ENCODE measurements around the gene TOX3.

The TOX3 gene

GRCh38 chr16:52433643-52434042 lies 113.3 kb downstream of the TOX3 start:
- intact Hi-C loops (cut with DNase I): no loop called here
- DNase-seq: no peak

- intact Hi-C loops (cut with DNase I): no loop called here
- DNase-seq: no peak
Measured at GRCh38 chr16:52424591-52424990, 122.4 kb downstream of the TOX3 start.

GRCh38 chr16:52422307-52422706 lies 124.6 kb downstream of the TOX3 start:
- no peak for DNase-seq
- intact Hi-C loops (cut with DNase I): no loop called here

GRCh38 chr16:52418201-52418600 lies 128.7 kb downstream of the TOX3 start:
- no peak for DNase-seq
- intact Hi-C loops (cut with DNase I): no loop called here

GRCh38 chr16:52416888-52417287 lies 130.1 kb downstream of the TOX3 start:
- intact Hi-C loops (cut with DNase I): no loop called here
- DNase-seq: no peak

- intact Hi-C loops (cut with DNase I): no loop called here
- DNase-seq: no peak
Measured at GRCh38 chr16:52411011-52411410, 135.9 kb downstream of the TOX3 start.

- intact Hi-C loops (cut with DNase I): no loop called here
- no peak for DNase-seq
Measured at GRCh38 chr16:52408191-52408845, 138.6 kb downstream of the TOX3 start.

- DNase-seq: no peak
- intact Hi-C loops (cut with DNase I): no loop called here
Measured at GRCh38 chr16:52407778-52408177, 139.2 kb downstream of the TOX3 start.

GRCh38 chr16:52405441-52405840 lies 141.5 kb downstream of the TOX3 start:
- no peak for DNase-seq
- intact Hi-C loops (cut with DNase I): no loop called here

- no peak for DNase-seq
- intact Hi-C loops (cut with DNase I): no loop called here
Measured at GRCh38 chr16:52404546-52404945, 142.4 kb downstream of the TOX3 start.

GRCh38 chr16:52399116-52399515 lies 147.8 kb downstream of the TOX3 start:
- intact Hi-C loops (cut with DNase I): no loop called here

GRCh38 chr16:52398491-52398960 lies 148.4 kb downstream of the TOX3 start:
- intact Hi-C loops (cut with DNase I): no loop called here
- DNase-seq: no peak

More at GRCh38 chr16:52399116-52399515, 147.8 kb downstream of the TOX3 start:
- no peak for DNase-seq

GRCh38 chr16:52398021-52398420 lies 148.9 kb downstream of the TOX3 start:
- intact Hi-C loops (cut with DNase I): no loop called here
- no peak for DNase-seq

GRCh38 chr16:52393448-52393847 lies 153.5 kb downstream of the TOX3 start:
- no peak for DNase-seq
- intact Hi-C loops (cut with DNase I): no loop called here

GRCh38 chr16:52389045-52389444 lies 157.9 kb downstream of the TOX3 start:
- DNase-seq: no peak
- intact Hi-C loops (cut with DNase I): no loop called here

All from head of caudate nucleus (tissue), 42 donors.